A549 (cell line): ENCODE measurements around the gene NEAT1.
A peak's percentile ranks its signal among the peaks of the same experiment; 100 is the strongest.

Source experiments
- CBX8 ChIP-seq: fragments of 200-600 bp; sonication (generic); IDR thresholded peaks from 2 replicates; pipeline ENCODE4 v1.6.1; 2016
- CHD4 ChIP-seq: fragments of 200-600 bp; sonication (generic); IDR thresholded peaks from 2 replicates; pipeline ENCODE4 v1.6.1; 2016; ENCODE audit warnings: antibody characterized with exemption, mild to moderate bottlenecking, borderline replicate concordance
- CTCF ChIP-seq: fragments of >200 bp; sonication (Bioruptor Twin); formaldehyde crosslinking; IDR thresholded peaks from 3 replicates; pipeline ENCODE4 v1.5.1; 2016
- EP300 ChIP-seq, 2 experiments: fragments of >200 bp; sonication (Bioruptor Twin); formaldehyde crosslinking; IDR thresholded peaks; 2 replicates in 1 of 2; 3 replicates in 1 of 2; pipeline ENCODE4 v1.6.1; 2016 to 2017
- HEYL ChIP-seq: fragments of 250-450 bp; sonication (Bioruptor Pico); IDR thresholded peaks from 2 replicates; pipeline ENCODE4 v1.8.0; 2021; ENCODE audit warnings: mild to moderate bottlenecking, moderate library complexity
- HOXA7 ChIP-seq: fragments of 250-450 bp; sonication (Bioruptor Pico); IDR thresholded peaks from 2 replicates; pipeline ENCODE4 v1.5.0; 2020; ENCODE audit warnings: mild to moderate bottlenecking, moderate library complexity
- NPAS2 ChIP-seq: fragments of 250-450 bp; sonication (Bioruptor Pico); IDR thresholded peaks from 2 replicates; pipeline ENCODE4 v1.8.0; 2022; ENCODE audit warnings: mild to moderate bottlenecking, moderate library complexity, borderline replicate concordance
- POLR2A ChIP-seq: IDR thresholded peaks from 2 replicates; pipeline ENCODE4 v1.6.1; 2012; ENCODE audit warnings: mild to moderate bottlenecking, low read length
- RFX5 ChIP-seq: fragments of 450-650 bp; IDR thresholded peaks from 2 replicates; pipeline ENCODE4 v1.7.1; 2014; ENCODE audit warnings: antibody characterized with exemption, mild to moderate bottlenecking, moderate library complexity
- SMC3 ChIP-seq: fragments of >200 bp; sonication (Bioruptor Twin); formaldehyde crosslinking; IDR thresholded peaks from 3 replicates; pipeline ENCODE4 v1.6.1; 2018; ENCODE audit warnings: inconsistent platforms
- TF ChIP-seq, protein P1 (sequence below): IDR thresholded peaks from 2 replicates; pipeline ENCODE4 v1.6.1; 2012; ENCODE audit warnings: low read depth, borderline replicate concordance
- TF ChIP-seq, protein P2 (sequence below): fragments of 150-350 bp; IDR thresholded peaks from 2 replicates; pipeline ENCODE4 v1.6.1; 2014; ENCODE audit warnings: low read depth, mild to moderate bottlenecking, low read length

GRCh38 chr11:65417702-65418430 lies 4.7 kb upstream of the NEAT1 start:
- TF ChIP-seq CTCF = no peak
- TF ChIP-seq POLR2A = peak; percentile 39
- TF ChIP-seq CHD4 = no peak
- no peak for TF ChIP-seq SMC3
- TF ChIP-seq, protein P1, sequence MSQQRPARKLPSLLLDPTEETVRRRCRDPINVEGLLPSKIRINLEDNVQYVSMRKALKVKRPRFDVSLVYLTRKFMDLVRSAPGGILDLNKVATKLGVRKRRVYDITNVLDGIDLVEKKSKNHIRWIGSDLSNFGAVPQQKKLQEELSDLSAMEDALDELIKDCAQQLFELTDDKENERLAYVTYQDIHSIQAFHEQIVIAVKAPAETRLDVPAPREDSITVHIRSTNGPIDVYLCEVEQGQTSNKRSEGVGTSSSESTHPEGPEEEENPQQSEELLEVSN = no peak
- peak; percentile 62; the same call in 1 of the 2 replicates for TF ChIP-seq HOXA7 (CRISPR knock-in tag)
- TF ChIP-seq EP300 (IDR thresholded peaks at IDR 0.05) = no peak
- TF ChIP-seq NPAS2 (CRISPR knock-in tag) = no peak
- no peak for TF ChIP-seq CBX8
- TF ChIP-seq, protein P2, sequence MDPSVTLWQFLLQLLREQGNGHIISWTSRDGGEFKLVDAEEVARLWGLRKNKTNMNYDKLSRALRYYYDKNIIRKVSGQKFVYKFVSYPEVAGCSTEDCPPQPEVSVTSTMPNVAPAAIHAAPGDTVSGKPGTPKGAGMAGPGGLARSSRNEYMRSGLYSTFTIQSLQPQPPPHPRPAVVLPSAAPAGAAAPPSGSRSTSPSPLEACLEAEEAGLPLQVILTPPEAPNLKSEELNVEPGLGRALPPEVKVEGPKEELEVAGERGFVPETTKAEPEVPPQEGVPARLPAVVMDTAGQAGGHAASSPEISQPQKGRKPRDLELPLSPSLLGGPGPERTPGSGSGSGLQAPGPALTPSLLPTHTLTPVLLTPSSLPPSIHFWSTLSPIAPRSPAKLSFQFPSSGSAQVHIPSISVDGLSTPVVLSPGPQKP = no peak
- no peak; the same call in 1 of the 2 replicates for TF ChIP-seq HEYL (CRISPR knock-in tag)
- no peak for TF ChIP-seq RFX5
